K562 (cell line): ENCODE results near the gene VSNL1. TPM values are rescaled to one million over a fixed set of nuclear protein-coding genes. Genes with fewer than 3 reads are reported as not detected.
A peak's percentile ranks its signal among the peaks of the same experiment; 100 is the strongest.

Experiments
- ATAC-seq: fragments of 200-7000 bp; cut with Tn5 transposase; 3 replicates; pipeline ENCODE4 v1.9.1; 2020; ENCODE audit warnings: moderate library complexity
- BruUV-seq: library from RNA; stranded (reverse); fragments of 400-500 nt; replicated peaks from 2 replicates; lab custom pipeline; 2021; lab: Mats Ljungman, UMichigan
- CTCF ChIA-PET: fragments of 300-600 bp; formaldehyde crosslinking; extraction: SDS; loops from one replicate; lab custom pipeline; 2021; ENCODE audit warnings: low intra/inter-chr PET ratio; lab: Yijun Ruan, JAX
- POLR2A ChIA-PET: fragments of 300-600, 350-650 bp; sonication (Branson Sonifier 250); formaldehyde crosslinking; extraction: SDS; loops from one replicate; lab custom pipeline; 2021; ENCODE audit warnings: antibody characterized with exemption, inconsistent platforms; lab: Yijun Ruan, JAX
- DNase-seq, 4 experiments: peaks; one replicate each; pipeline versions ENCODE4 v3.0.0 to v3.0.0-alpha.2; 2011 to 2018; ENCODE audit warnings: low spot score in 3 of 4, mixed read lengths in 3 of 4; ENCODE audit errors: extremely low read depth in 1 of 4
- FAIRE-seq: peaks from 2 replicates; lab custom pipeline; 2011; peaks lifted over from hg19 to GRCh38; lab: Jason Lieb, UNC
- H2AFZ ChIP-seq: 2 replicates; pipeline ENCODE4 v1.6.0; 2011; ENCODE audit warnings: low read depth, low read length, control low read depth, inconsistent platforms
- H3K27ac ChIP-seq: fragments of 200-600 bp; 3 replicates; pipeline ENCODE4 v1.8.0; 2011; ENCODE audit warnings: low read depth, mild to moderate bottlenecking, control low read depth, inconsistent platforms, low read length, moderate library complexity, mixed read lengths; ENCODE audit errors: extremely low read depth
- H3K27me3 ChIP-seq, 2 experiments: fragments of 300-600 bp in 1 of 2; 2 replicates in 1 of 2; 3 replicates in 1 of 2; pipeline versions ENCODE4 v1.6.0 to v1.8.0; 2011; ENCODE audit warnings: inconsistent platforms in 2 of 2, low read length in 2 of 2, mild to moderate bottlenecking in 1 of 2, mixed read lengths in 1 of 2, moderate library complexity in 1 of 2; ENCODE audit not compliant: control insufficient read depth in 2 of 2, insufficient read depth in 2 of 2
- H3K36me3 ChIP-seq: fragments of 300-600 bp; 3 replicates; pipeline ENCODE4 v1.8.0; 2011; ENCODE audit warnings: mild to moderate bottlenecking, low read length, inconsistent platforms; ENCODE audit not compliant: control insufficient read depth, insufficient read depth
- H3K4me1 ChIP-seq, 2 experiments: fragments of 200-600 bp in 1 of 2; replicated peaks in 1 of 2; 2 replicates in 1 of 2; 3 replicates in 1 of 2; pipeline versions ENCODE4 v1.5.1 to v1.8.0; 2011; ENCODE audit warnings: inconsistent platforms in 2 of 2, low read length in 2 of 2, mild to moderate bottlenecking in 1 of 2, mixed read lengths in 1 of 2, moderate library complexity in 1 of 2; ENCODE audit not compliant: control insufficient read depth in 2 of 2, insufficient read depth in 2 of 2
- H3K4me2 ChIP-seq: 2 replicates; pipeline ENCODE4 v1.6.1; 2011; ENCODE audit warnings: low read length, control low read depth, inconsistent platforms, mixed read lengths; ENCODE audit not compliant: insufficient read depth
- H3K4me3 ChIP-seq: fragments of 200-600 bp; sonication (generic), shearing (Covaris generic); 2 replicates; pipeline ENCODE4 v1.5.1; 2016; ENCODE audit warnings: control low read depth, inconsistent platforms
- H3K79me2 ChIP-seq: fragments of 200-600 bp; 3 replicates; pipeline ENCODE4 v1.8.0; 2011; ENCODE audit warnings: low read length, inconsistent platforms; ENCODE audit not compliant: control insufficient read depth, insufficient read depth
- H3K9ac ChIP-seq, 2 experiments: 2 replicates each; pipeline versions ENCODE4 v1.6.0 to v1.6.1; 2011; ENCODE audit warnings: low read depth in 2 of 2, low read length in 2 of 2, control low read depth in 1 of 2, inconsistent platforms in 1 of 2, mild to moderate bottlenecking in 1 of 2, mixed read lengths in 1 of 2; ENCODE audit not compliant: insufficient read depth in 1 of 2
- H3K9me1 ChIP-seq: one replicate; pipeline ENCODE4 v1.6.0; 2011; ENCODE audit warnings: inconsistent platforms, mild to moderate bottlenecking, low read length, moderate library complexity; ENCODE audit not compliant: control insufficient read depth, insufficient read depth
- H3K9me3 ChIP-seq: replicated peaks from 2 replicates; pipeline ENCODE4 v1.5.1; 2011; ENCODE audit warnings: low read depth, low read length, inconsistent platforms; ENCODE audit not compliant: control insufficient read depth, insufficient read depth
- H4K20me1 ChIP-seq: replicated peaks from 2 replicates; pipeline ENCODE4 v1.6.1; 2011; ENCODE audit warnings: low read length, inconsistent platforms, mixed read lengths; ENCODE audit not compliant: control insufficient read depth, insufficient read depth
- BRF2 ChIP-seq: IDR thresholded peaks from 3 replicates; pipeline ENCODE4 v1.6.1; 2011; ENCODE audit warnings: borderline replicate concordance, mild to moderate bottlenecking; ENCODE audit not compliant: insufficient read length, insufficient read depth
- SPI1 ChIP-seq: IDR thresholded peaks from 2 replicates; pipeline ENCODE4 v1.6.1; 2011; ENCODE audit warnings: low read depth, low read length, control low read depth, borderline replicate concordance
- WGBS: fragments of 100-300 bp; shearing (Covaris generic); methylation state at CpG from one replicate; pipeline ENCODE4 v1.1.6; 2016; ENCODE audit warnings: low coverage, mixed read lengths; ENCODE audit not compliant: insufficient coverage; ENCODE audit errors: missing lambda C conversion rate; 5-methylcytosine and 5-hydroxymethylcytosine counted together
- in situ Hi-C: fragments of 300-500 bp; cut with MboI; formaldehyde crosslinking; loops from 4 replicates; pipeline ENCODE4 v1.15.0; 2018; ENCODE audit warnings: inconsistent platforms, mixed read lengths
- intact Hi-C: fragments of 100-400 bp; cut with micrococcal nuclease; formaldehyde crosslinking; loops from 2 replicates; pipeline ENCODE4 v1.14.2; 2022
- polyA plus RNA-seq, 8 experiments: library from polyadenylated mRNA; depleted of rRNA in 4 of 8; stranded (reverse) in 5 of 8; unstranded in 3 of 8; fragments of >200 nt; fragmentation: Nextera tagmentation in 2 of 8; fragmentation: Illumina TruSeq in 1 of 8; extraction: Ambion mirVana in 2 of 8; extraction: Trizol in 1 of 8; gene quantifications; 2 replicates each; pipeline versions ENCODE4 v1.2.1 to v1.2.3, GENCODE V29; 2011 to 2014; ENCODE audit warnings: inconsistent platforms in 1 of 8, missing spikeins in 1 of 8
- total RNA-seq, 7 experiments: library from RNA; depleted of rRNA in 6 of 7; stranded (reverse); fragments of >200 nt in 6 of 7; fragmentation: Illumina TruSeq in 2 of 7; extraction: Trizol in 2 of 7; gene quantifications; 2 replicates each; pipeline versions ENCODE4 v1.2.1 to v1.2.3, GENCODE V29; 2011 to 2021; ENCODE audit warnings: low replicate concordance in 1 of 7

VSNL1 gene
- total and polyA plus RNA-seq, 9 of the 15 experiments (the other 6 are each of a cell fraction or from before 2014, with no cell fraction given): 0.20 TPM; not detected in 8

- peak; percentile 34; the same call in 1 of the 2 replicates for TF ChIP-seq SPI1
- no peak for TF ChIP-seq BRF2
- H3K27me3 ChIP-seq: 0 out of 5 replicates have a peak, but pooled peaks cover 0 to 4% of the 10 kb centered on the region in 2 experiments
- no peak overlapping the region for H3K4me2 ChIP-seq
- BruUV-seq: no TSS peak
- peaks cover 0 to 5% of the 10 kb centered on the region in 2 experiments; a peak in 2 of 5 replicates for H3K4me1 ChIP-seq
- no peak overlapping the region for H3K4me3 ChIP-seq
- H3K9me3 ChIP-seq: no peaks in the 10 kb centered on the region
- H3K9me1 ChIP-seq: no peaks in the 10 kb centered on the region
- 29% methylated on average over 5 of the region's 5 CpGs for WGBS
- no peak overlapping the region for H3K9ac ChIP-seq
- intact Hi-C loops (loop anchor here (10.0 kb wide), 1 partner anchor 804 kb away; no protein-coding TSS in a partner anchor), in situ Hi-C loops (no loop called here)
- ATAC-seq: no peak
- no peaks in the 10 kb centered on the region for H3K36me3 ChIP-seq
- ChIA-PET CTCF (no interaction called here), POLR2A (no interaction called here)
- FAIRE-seq: no peak
- H3K27ac ChIP-seq: no peak overlapping the region
- no peaks in the 10 kb centered on the region for H4K20me1 ChIP-seq
- no peaks in the 10 kb centered on the region for H3K79me2 ChIP-seq
- DNase-seq: no peak
- no peak overlapping the region for H2AFZ ChIP-seq
These were observed 38.0 kb downstream of the VSNL1 start for GRCh38 chr2:17578466-17578928.
